ENCODE data around the gene MTUS2.
A peak's percentile ranks its signal among the peaks of the same experiment; 100 is the strongest.

Gene MTUS2

GRCh38 chr13:29540334-29540733 is 720.2 kb downstream of the MTUS2 start:
- ChIA-PET POLR2A (no interaction called here), CTCF (interaction anchor here (1.4 to 1.7 kb wide), 3 partner anchors 20 to 575 kb away, joined by 3 to 4 read pairs (median 3); no protein-coding TSS in a partner anchor)
- TF ChIP-seq CTCF (IDR thresholded peaks at IDR 0.05; ENCODE audit: control extremely low read depth, extremely low read depth, low read depth, missing control alignments): no peak

GRCh38 chr13:29540799-29541198 is 720.7 kb downstream of the MTUS2 start:
- ChIA-PET CTCF (interaction anchor here (1.4 to 1.7 kb wide), 3 partner anchors 20 to 575 kb away, joined by 3 to 4 read pairs (median 3); no protein-coding TSS in a partner anchor), POLR2A (no interaction called here)
- no peak for TF ChIP-seq CTCF (IDR thresholded peaks at IDR 0.05; ENCODE audit: control extremely low read depth, extremely low read depth, low read depth, missing control alignments)
- DNase-seq (ENCODE audit: extremely low spot score): no peak

More at GRCh38 chr13:29540334-29540733, 720.2 kb downstream of the MTUS2 start:
- no peak for DNase-seq (ENCODE audit: extremely low spot score)

GRCh38 chr13:29541400-29541799 is 721.3 kb downstream of the MTUS2 start:
- DNase-seq (ENCODE audit: extremely low spot score): no peak
- ChIA-PET POLR2A (no interaction called here), CTCF (no interaction called here)
- TF ChIP-seq CTCF (IDR thresholded peaks at IDR 0.05; ENCODE audit: control extremely low read depth, extremely low read depth, low read depth, missing control alignments): no peak

DNA sequence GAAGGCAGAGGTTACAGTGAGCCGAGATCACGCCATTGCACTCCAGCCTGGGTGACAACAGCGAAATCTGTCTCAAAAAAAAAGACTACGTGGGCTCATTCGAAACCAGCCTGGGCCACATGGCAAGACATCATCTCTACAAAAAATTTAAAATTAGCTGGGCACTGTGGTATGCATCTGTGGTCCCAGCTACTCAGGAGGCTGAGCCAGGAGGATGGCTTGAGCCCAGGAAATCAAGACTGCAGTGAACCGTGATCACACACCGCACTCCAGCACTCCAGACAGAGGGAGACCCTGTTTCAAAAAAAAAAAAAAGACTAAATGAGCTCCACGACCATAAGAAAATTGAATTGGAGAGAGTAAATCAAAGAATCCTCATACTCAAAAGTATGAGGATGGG is 722.2 kb downstream of the MTUS2 start:
- TF ChIP-seq CTCF (IDR thresholded peaks at IDR 0.05; ENCODE audit: control extremely low read depth, extremely low read depth, low read depth, missing control alignments): no peak
- POLR2A ChIA-PET: interaction anchor here (0.6 kb wide), 1 partner anchor 47 kb away, joined by 3 read pairs; no protein-coding TSS in a partner anchor
- CTCF ChIA-PET: interaction anchor here (0.9 to 2.0 kb wide), 12 partner anchors 8 to 590 kb away, joined by 3 to 8 read pairs (median 3); no protein-coding TSS in a partner anchor

DNA sequence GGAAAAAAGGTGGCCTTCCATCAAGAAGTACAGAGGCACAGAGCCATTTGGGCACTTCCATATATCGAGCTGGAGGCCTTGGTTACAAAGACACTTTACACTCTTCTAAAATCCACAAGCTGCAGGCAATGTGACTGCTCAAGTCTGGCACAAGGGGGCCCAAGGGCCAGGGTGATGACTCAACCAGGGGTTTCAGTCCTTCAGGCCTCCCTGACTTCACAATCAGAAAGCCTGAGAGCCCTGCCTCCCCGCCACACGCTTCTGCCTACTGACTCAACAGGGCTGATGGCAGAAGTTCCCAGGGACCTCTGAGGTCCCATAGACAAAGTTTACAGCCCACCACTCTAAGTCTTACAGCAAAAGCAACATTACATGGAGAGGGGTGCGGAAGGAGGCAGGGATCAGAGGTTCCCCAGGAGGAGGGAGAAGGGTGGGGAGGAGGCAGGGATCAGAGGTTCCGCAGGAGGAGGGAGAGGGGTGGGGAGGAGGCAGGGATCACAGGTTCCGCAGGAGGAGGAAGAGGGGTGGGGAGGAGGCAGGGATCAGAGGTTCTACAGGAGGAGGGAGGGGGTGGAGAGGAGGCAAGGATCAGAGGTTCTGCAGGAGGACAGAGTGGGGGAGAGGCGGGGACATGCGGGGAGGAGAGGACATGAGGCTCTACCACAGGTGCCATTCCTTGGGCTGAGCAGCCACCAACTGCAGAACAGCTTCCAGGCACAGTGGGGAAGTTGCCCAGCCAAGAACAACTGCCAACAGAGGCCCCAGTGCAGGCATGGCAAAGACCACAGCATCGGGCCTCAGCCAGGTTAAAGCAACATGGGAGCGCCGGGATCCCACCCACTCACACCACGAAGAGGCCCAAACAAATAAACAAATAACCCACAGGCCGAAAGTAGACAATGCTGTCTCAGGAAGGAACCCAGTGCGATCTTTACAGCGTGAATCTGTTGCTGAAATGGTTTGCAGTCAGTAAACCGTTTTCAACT is 723.4 kb downstream of the MTUS2 start:
- DNase-seq (ENCODE audit: extremely low spot score): peak; percentile 80
- POLR2A ChIA-PET: no interaction called here
- peak; percentile 27 for TF ChIP-seq CTCF (IDR thresholded peaks at IDR 0.05; ENCODE audit: control extremely low read depth, extremely low read depth, low read depth, missing control alignments)
- CTCF ChIA-PET: interaction anchor here (0.9 to 2.0 kb wide), 12 partner anchors 9 to 589 kb away, joined by 3 to 8 read pairs (median 3); no protein-coding TSS in a partner anchor

More for the DNA sequence above, 722.2 kb downstream of the MTUS2 start:
- no peak for DNase-seq (ENCODE audit: extremely low spot score)

- CTCF ChIA-PET: interaction anchor here (1.1 to 2.1 kb wide), 5 partner anchors 8 to 567 kb away, joined by 3 to 7 read pairs (median 3); no protein-coding TSS in a partner anchor
- no peak for TF ChIP-seq CTCF (IDR thresholded peaks at IDR 0.05; ENCODE audit: control extremely low read depth, extremely low read depth, low read depth, missing control alignments)
- POLR2A ChIA-PET: no interaction called here
- DNase-seq (ENCODE audit: extremely low spot score): no peak
Measured at GRCh38 chr13:29545988-29546387, 725.8 kb downstream of the MTUS2 start.

All from GM10248 (cell line).